DMS53 treated with DMSO at 0.1 percent for 48 hours (cell line): ENCODE data around the gene ATP10A.

Experiments used
- DNase-seq: peaks from one replicate; lab custom pipeline; 2025; ENCODE audit not compliant: unreplicated experiment; lab: John Stamatoyannopoulos, UW

Gene ATP10A

DNA sequence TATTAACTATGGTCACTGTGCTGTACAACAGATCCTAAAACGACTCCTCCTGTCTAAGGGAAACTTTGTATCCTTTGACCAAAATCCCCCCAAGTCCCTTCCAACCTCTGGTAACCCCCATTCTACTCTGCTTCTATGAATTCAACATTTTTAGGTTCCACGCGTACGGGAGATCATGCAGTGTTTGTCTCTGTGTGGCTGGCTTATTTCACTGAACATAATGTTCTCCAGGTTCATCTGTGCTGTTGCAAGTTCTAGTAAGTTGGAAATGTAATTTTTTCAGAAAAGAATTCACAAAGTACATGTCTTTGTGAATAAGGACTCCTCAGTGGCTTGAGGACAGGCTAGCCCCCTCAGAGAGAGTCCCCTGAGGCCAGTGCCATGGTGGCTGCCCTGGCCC lies 66.1 kb downstream of the ATP10A start:
- no peak for DNase-seq

DNA sequence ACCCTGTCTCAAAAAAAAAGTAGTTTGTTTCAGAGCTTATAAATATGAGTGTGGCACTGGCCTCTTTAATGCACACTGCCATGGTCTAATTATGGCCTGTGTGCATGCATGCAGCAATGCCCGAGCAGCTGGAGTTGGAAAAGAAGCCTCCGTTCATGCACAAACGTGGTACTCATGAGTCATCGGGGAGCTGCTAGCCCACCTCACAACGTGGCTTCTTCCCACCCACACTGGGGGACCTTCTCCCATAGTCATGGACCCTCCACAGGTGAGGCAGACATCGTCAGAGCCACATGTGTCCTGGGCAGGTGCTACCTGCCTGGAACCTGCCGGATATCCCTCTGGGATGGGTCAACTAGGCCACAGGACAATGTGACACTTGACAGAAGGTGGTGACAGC lies 66.7 kb downstream of the ATP10A start:
- no peak for DNase-seq

DNA sequence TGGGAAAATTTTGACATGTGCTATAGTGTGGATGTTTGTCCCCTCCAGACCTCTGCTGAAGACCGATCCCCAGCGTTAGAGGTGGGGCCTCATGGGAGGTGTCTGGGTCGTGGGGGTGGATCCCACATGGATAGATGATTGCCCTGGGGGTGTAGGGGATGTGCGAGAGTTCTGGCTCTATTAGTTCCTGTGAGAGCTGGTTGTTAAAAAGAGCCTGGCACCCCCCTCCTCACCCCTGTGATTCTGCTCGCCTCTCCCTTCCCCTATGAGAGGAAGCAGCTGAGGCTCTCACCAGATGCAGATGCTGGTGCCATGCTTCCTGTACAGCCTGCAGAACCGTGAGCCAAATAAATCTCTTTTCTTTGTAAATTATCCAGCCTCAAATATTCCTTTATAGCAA lies 67.4 kb downstream of the ATP10A start:
- DNase-seq, result no peak

DNA sequence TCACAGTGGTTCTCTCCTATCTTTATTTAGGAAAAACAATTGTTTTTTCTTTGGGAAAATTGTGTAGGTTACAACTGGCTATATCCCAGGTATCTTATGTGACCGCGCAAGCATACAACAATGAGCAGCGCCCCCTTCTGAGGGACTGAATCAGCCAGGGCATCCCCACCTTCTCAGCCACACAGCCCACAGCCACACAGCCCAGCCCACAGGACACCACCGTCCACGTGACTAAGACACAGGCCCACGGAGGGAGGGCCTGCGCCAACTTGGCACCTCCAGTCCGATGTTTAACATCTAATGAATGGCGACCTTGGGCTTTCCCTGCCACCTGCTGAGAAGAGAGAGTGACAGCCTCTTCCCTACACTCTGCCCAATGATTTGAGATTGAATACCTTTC lies 68.1 kb downstream of the ATP10A start:
- DNase-seq, result no peak

DNA sequence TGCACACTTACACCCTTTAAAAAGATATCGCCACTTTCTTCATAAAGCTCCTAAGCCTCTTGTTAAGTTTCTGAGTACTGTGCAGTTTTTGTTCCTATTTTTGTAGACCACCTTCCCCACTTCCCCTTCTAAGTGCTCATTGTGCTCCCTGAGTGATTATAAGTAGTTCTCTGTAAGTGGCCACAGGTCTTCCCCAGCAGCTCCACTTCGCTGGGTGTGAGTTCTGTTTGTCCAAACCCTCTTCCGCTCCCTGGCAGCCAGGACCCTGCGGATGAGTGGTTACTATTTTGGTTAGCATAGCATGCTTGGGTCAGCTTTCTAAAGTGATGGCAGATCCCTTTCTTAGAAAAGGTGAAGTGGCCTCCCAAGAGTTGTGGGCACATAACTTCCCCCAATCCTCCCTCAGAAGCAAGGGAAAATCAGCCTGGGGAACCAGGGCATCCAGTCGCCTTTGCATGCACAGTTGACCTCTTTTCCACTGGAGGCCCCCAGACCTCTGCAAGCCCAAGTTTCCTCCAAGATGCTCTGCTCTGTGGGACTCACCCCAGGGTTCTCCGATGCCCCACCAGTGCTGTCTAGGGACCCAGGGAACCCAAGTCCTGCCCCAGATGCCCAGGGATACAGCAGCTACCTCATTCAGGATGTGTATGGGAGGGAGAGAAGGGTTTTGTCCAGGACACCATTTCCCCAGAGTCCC lies 69.6 kb downstream of the ATP10A start:
- DNase-seq, result no peak

DNA sequence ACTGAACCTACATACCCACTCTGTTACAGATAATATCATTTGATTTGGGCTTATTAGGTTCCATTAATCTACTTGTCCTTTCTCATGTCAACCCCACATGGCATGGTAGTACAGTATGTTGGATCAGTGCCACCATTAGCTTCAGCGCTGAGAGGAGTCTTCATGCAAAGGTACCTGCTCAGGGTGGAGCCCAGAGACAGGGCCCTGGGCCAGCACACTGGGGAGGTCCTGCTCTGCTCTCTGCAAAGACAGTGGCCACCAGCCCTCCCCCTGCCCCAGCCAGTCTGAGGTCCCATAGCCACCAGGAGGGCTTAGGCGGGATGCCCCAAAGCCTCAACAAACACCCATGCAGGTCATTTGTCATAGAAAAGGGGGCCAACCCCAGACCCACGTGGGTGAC lies 71.0 kb downstream of the ATP10A start:
- DNase-seq, result no peak

DNA sequence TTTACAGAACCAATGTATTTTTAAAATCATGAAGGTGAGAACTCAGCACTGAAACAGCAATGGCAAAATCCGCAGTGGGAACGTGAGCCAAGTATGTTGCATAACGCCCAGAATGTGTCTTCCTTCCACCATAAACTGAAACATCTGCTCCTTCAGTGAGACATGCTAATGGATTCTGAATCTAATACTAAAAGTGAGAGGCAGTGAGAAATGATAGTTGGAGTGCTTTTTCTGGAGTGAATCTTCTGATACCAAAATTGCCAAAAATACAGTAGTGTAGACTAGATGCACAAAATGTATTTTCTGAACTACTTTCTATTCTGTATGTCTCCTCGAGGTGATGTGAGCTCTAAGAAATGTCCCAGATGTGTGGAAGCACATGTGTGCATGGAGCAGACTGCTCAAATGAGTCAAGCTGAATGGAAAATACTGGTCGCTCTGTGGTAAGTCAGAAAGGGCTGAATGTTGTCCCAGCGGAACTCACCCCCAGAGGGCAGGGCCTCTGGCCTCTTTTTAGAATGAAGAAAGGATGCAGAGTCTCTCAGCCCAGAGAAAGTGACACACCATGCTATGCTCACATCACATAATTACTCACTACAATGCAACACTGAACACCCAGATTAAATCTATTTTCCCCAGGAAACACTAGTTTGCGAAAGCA lies 73.0 kb downstream of the ATP10A start:
- no peak for DNase-seq

DNA sequence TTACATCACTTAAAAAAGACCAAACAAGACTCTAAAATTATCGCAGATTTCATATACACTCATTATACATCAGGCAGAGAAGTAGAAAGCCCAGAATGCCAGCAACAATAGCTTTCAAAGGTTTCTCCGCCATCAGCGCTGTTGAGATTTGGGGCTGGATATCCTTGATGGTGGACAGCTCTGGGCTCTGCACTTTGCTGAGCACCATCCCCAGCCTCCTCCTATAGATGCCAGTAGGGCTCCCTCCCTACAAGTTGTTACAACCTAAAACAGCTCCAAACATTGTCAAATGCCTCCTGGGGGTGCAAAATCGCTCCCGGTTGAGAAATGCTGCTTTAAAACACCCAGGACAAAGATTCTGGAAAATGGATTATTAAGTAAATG lies 73.5 kb downstream of the ATP10A start:
- no peak for DNase-seq

DNA sequence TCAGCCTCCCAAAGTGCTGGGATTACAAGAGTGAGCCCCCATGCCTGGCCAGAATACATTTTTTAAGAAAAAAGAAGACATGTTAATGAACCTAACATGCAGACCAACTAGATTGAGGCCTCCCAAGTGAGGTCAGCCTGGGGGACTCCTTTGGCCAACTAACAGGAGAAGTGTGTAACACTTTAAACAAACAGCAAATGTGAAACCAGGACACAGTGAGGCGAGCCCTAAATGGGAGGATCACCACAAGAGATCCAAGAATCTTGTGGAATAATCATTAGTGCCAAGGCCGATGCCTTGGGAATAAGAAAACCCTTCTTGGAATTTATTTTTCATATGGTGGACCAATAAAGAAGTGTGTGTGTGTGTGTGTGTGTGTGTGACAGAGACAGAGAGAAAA lies 73.9 kb downstream of the ATP10A start:
- no peak for DNase-seq

DNA sequence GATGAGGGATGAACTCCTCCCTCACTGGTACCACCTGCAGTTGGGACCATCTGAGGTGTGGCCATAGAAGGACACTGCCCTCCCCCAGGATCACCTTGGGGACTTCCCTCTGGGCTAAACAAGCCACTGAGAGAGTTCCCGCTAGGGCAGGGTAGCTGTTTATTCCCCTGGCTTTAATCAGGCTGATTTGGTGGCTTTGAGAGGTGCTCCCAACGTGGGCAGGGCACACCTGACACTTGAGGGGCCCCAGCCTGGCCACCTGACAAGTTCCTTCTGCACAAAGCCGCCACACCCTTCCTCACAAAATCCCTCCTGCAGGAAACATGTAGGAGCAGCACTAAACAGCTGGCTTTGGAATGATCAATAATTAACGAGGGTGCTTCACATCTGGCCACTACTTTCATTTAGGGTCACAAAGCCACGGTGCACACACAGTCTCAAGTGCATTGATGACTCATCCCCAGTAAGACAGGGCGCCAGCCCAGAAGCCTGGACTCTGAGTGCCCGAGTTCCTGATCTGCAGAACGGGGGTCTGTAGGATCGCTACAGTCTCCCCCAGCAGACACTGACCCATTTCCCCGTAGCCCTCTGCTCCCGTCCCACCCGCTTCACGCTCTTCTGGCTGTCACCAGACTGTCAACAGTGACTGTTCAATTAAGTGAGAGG lies 75.1 kb downstream of the ATP10A start:
- no peak for DNase-seq

DNA sequence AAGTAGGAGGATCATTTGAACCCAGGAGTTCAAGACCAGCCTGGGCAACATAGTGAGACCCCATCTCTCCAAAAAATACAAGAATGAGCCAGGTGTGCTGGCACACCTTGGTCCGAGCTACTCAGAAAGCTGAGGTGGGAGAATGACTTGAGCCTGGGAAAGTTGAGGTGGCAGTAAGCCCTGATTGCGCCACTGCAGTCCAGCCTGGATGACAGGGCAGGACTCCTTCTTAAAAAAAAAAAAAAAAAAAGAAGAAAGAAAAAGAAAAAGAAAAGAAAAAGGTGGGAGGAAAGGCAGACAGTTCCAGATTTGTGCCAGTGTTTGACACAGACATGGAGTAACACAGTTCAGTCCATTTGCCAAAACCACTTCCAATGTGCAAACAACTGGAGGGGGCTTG lies 75.7 kb downstream of the ATP10A start:
- DNase-seq, result no peak

DNA sequence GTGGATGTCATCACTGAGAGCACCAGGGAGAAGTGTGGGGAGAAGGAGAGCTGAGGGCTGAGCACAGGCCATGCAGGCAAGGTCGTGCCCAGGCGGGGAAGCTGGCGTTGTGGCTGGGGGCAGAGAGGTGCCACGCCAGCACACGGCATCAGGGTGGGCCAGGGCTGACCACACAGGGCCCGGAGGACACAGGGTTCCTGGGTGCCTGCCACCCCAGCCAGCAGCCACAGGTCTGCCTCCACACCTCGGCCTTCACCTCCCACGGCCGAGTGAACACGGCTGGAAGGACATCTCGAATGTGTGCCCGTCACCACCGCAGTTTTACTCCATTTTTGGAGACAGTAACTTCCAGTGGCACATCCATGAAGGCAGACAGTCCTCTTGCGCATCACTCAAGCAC lies 77.1 kb downstream of the ATP10A start:
- DNase-seq, result no peak

DNA sequence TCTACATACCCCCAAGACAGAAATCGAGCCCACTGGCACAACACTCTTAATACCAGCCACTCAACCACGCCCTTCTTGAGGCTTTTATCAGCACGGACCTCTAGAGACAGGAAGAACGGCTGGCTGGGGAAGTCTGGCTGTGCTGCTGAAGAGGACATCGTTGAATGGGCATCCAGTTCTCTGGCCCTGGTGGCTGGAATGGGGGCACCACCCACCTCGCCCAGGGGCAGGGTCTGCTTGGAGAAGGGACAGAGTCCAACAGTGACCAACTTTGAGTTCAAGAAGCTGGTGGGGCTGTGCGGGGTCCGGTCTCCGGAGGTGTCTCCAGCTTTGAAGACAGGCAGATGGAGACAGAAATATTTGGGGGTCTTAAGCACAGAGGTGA lies 77.5 kb downstream of the ATP10A start:
- no peak for DNase-seq

DNA sequence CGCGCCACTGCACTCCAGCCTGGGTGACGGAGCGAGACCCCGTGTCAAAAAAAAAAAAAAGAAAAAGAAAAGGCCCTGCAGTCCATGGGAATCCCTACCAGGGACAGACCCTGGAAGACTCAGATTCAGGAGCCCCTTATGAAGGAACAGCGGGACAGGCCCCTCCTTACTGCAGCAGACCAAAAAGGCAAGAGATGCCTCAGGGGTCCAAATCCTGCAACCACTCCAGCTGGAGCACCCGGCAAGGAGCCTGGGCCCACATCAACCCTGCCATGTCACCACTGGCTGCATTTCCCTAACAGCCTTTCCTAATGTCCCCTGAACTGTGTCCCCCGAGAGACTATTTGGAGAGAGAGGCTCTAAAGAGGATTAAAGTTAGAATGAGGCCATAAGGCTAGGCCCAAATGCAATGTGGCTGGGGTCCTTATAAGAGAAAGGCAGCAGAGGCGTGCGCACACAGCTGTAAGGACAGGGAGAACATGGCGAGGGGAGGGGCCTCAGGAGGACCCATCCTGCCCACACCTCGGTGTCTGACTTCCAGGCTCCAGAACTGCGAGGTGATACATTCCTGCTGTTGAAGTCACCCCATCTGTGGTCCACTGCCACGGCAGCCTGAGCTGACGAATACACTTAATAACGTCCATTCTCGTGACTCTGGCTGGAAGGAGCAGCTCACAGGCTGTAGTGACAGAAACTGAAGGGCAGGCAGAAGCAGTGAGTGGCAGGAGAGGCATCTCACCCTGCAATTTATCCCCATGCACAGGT lies 78.1 kb downstream of the ATP10A start:
- DNase-seq, result no peak

DNA sequence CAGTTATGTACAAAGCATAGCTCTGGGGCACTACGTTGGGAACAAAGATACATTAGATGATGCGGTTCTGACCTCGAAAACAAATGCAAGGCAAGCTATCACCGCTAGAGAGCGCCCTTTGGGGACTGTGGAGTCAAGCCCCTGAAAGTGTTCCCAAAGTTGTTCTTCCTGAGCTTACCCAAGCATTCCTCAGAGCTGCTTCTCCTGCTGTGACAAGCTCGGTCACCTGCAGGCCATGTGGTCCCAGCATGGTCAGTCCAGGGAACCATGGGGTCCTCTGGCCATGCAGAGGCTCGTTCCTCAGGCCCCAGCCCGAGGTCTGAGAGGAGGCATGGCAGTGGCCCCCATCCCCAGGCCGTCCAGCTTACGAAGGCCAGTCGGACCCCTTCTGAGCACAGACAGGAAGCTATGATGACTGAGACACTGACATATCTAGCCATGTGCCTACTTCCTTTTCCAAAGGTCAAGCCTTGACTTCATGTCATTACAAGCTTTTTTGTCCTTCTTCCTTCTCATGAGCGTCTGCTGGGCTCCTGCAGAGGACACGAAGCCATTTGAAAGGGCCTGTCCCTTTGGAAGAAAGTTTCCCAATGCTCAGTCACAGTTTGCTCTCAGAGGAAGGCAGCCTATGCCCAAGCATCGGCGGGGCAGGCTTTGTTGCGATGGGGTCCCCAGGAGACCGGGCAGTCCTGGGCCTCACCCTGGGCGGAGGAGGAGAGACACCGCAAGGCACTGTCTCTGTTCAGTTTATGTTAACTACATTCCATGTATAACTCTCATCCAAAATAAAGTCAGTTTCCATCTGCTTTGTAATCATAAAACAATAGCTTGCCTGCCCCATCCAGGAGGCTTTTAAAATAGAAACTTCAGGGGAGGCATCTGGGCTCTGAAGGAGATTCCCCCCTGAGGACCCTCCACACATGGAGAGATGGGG lies 79.3 kb downstream of the ATP10A start:
- no peak for DNase-seq

DNA sequence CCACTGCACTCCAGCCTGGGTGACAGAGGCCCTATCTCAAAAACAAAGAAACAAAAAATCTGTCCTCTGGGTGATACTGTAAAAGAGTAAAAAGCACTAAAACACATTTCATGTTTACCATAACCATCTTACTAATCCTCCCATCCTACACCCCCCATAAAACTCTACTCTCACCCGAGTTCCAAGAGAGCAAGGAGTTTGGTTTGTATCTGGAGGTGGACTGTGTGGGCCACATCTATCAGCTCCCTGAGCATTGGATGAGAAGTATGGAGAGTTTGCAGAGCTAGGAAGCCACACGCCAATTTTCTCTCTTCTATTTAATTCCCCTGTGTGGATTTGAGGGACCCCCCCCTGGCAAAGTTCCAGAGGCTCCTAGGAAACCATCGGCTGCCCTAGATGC lies 80.0 kb downstream of the ATP10A start:
- no peak for DNase-seq

DNA sequence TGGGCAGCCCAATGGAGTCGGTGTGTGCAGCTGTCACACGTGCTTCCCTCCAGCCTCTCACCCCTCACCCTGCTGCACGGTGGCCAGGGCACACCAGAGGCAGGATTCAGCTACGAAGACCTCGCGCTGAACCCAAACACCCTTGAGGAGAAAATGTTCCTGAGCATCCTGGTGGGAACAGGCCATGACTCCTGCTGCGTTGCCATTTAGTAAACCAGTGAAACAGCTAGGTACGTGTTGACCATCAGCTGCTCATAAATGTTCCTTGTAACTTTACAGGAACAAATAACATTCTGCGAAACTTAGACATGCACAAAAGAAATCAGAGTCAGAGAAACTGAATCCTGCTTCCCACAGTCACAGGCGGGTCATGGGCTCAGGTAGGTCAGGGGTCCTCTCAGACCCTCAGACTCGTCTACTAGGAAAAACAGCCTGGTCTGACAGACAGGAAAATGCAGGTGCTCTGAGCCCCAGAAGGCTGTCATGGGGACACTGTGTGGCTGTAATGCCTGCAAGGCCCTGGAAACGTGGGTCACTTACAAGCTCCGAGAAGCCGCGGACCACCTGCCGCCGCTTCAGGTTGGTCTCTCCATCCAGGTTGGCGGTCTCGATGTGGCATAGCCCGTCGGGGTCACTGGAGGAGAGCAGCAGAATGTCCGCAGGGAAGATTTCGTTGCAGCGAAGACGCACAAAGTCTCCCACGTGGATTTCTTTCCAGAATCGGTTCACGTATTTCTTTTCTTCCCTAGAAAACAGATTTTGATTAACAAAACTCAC lies 82.5 kb downstream of the ATP10A start:
- DNase-seq, result no peak

DNA sequence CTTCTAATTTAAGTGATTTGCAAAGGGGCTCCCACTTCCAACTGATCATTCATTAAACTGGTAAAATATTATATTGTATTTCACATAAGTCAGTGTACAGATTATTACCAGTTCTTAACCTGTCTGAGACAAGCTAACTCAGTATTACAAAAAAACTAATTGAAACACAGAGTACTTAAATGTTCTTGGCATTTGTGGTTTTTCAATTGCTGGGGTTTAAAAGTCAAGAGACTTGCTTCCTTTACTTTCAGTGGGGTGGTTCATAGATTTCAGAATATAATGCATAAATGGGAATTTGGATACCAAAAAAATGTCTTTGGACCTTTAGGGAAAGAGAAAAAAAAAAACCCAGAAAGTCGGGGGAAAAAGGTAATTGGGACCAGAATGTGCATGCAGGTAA lies 85.0 kb downstream of the ATP10A start:
- no peak for DNase-seq

DNA sequence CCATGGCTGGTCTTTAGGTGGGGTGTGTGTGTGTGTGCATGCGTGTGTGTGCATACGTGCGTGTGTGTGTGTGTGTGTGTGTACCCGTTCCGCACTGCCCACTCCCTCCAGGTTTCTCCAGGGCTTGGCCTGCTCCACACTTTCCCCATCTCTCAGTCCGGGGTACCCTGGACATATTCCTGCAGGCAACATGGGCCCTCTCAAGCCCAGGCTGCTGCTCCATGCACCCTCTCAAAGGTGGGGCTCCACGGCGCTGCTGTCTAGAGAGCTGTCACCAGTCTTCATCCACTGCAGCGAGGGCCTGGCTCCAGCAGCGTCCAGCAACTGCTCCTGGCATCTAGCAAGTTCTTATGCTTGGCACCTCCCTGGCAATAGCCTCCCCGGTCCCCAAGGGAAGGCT lies 86.1 kb downstream of the ATP10A start:
- DNase-seq, result no peak
